GM21526 (cell line): ENCODE measurements around the gene MCM8.

Experiments used
- ATAC-seq: cut with Tn5 transposase; IDR thresholded peaks from one replicate; pipeline ENCODE4 v1.9.1; 2021; ENCODE audit warnings: moderate library complexity; ENCODE audit not compliant: unreplicated experiment, low FRiP score

Gene MCM8

DNA sequence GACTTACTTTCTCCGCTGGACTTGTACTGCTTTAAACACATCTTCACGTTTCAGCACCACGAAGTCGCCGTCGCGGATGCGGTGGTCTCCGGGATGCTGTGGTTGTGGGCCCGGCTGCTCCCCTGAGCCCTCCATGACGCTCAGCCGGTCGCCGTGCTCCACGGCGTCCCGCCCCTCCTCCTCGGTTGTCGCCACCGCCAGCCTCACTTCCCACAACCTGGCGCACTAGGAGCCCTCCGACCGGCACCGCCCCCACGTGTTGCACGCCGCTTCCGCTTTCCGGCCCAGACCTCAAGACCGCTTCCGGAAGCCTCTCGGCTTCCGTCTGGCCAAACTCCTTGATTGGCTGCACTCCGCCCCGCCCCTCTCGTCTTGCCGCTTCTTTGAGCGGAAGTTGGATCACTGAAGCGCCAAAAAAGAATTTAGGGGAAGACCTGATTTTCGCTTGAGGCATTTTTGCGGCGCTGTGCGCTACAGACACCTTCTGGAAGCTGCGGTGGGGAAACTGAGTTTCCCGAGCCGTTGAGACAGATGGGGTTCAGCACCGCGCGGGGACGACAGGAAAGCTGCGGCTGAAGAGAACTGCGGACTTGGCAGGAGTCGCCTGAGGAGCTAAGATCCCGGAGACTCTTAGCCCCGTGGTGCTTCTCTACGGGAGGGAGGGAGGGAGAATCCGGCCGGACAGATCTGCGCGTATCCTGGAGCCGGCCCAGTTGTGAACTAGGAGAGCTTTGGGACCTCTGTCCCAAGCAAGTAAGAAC lies at the start of gene MCM8, which contains the start of gene TRMT6:
MCM8 (plus strand) TSS at position 382 of the 761 bp plus-strand sequence. CDS start 1,364 bp downstream, outside the sequence.
TRMT6 (minus strand) TSS at position 263 of the 761 bp plus-strand sequence; CDS start at position 135, 128 bp downstream.
- ATAC-seq: peak; percentile 98

DNA sequence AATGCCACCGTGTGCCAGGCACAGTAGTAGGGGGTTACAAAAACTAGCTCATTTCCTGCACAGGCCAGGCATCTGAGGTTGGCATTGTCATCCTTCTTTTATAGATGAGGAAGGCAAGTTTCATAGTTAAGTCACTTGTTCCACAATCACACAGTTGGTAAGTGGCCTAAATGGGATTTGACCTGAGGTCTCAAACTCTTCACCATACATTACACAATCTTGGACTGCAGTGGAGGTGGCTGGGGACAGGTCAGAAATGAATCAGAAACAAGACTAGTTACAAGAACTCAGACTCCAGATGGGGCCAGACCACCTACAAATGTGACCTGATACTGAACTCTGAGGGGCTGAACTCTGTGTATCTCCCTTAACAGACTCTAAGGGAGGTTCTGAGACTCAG lies 49.5 kb upstream of the MCM8 start:
- no peak for ATAC-seq

- ATAC-seq: no peak
Observed at GRCh38 chr20:5908981-5909380, 41.5 kb upstream of the MCM8 start.

DNA sequence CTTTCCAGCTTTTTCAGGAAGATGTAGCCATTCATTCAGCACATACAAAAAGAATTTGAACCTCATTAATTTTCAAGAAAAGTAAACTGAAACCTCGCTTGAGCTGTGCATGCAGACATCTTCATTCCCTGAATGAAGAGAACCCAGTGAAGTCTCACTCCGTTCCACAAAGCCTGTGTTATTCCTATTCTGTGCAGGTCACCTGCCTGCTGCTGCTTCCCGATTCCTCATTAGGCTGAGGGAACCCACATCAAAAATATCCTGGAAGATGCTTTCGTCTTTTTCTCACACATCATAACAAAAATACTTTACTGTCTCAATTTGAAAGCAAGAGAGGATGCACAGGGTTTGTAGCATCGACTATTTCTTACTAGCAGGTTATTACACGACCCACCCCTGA lies 40.3 kb upstream of the MCM8 start:
- ATAC-seq: no peak

GRCh38 chr20:5913166-5913565 lies 37.3 kb upstream of the MCM8 start:
- no peak for ATAC-seq

- no peak for ATAC-seq
Observed at GRCh38 chr20:5914859-5915258, 35.6 kb upstream of the MCM8 start.

DNA sequence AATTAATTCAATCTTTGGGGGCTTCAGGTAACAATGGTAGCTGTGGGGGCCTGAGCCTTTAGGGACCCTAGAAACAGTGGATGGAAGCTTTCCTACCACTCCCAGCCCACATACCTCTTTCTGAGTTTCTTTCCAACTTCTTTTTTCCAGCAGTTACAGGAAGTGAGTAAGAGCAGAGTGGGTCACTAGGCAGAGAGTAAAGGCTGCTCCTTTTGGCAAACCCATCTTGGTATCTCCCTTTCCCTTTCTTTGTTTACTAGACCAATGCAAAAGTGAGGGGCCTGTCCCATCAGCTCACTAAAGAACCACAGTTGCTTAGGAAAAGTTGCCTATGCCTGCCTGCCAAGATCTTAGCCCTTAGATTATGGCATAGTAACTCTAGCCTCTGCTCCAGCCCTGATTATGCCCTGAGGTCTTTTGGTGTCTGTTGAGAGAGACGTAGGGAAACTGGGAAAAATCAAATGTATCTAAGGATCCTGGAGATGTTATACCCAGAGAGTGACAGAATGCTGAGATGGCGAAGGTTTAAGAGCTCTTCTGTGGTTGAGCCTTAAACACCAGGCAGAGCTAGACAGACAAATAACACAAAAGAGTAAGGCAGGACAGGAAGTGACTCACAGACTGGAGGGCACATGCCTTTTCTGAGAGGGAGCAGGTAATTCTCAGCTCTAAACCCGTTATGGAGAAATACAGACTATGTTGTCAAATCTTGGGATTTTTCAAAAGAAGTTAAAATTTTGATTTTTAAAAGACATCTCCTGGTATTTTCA lies 31.4 kb upstream of the MCM8 start:
- no peak for ATAC-seq

DNA sequence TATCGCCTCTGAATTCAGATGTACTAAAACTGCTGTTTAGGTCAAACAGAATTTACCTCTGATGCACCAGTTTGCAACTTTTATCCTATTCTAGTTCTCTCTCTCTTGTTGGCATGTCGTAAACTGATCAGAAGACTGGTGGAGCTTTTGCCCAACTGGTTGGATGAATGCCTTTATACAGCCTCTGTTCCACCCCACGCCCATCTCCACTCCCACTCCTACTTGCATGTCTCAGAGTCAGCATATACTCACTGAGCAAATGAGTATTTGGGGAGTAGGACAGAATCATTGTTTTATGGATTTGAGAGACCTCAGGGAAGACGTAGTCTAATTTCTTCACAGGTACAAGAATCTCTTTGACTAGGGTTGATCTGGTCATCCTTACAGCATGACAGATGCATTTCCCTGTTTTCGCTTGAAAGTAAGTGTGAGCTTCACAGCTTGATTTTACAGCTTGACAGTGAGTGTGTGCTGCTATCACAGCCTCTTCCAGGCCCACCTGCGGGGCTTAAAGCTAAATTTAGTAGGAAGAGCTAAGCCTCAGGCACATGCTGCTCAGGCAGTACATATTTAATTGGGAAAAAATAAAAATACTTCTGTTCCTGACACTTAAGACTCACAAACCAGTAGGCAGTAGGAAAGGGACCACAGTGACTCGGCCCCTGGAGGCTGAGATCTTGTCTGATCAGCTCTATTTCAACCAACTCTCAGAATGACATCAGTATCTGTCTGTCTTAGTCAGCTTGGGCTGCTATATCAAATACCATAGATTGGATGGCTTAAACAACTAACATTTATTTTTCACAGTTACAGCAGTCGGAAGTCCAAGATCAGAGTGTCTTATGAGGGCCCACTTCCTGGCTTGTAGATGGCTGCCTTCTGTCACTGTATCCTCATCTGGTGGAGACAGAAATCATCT lies 30.6 kb upstream of the MCM8 start:
- no peak for ATAC-seq

DNA sequence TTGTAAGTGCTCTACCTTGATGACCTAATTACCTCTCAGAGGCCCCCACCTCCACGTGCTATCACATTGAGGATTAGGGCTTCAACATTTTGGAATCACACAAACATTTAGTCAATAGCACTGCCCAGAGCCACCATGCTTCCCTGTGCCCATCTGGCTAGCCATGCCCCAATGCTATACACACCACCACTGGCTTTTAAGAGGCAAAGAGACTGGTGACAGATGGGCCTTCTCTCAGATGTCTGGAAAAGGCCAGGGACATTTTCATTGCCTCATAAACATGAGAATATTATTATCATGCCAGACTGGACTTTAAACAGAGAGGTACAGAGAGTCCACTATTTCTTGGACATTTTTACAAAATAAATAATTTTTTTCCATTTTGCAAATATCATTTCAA lies 29.9 kb upstream of the MCM8 start:
- ATAC-seq: no peak

- no peak for ATAC-seq
Observed at GRCh38 chr20:5923493-5923892, 27.0 kb upstream of the MCM8 start.

- ATAC-seq: no peak
Observed at GRCh38 chr20:5925551-5925950, 24.9 kb upstream of the MCM8 start.

DNA sequence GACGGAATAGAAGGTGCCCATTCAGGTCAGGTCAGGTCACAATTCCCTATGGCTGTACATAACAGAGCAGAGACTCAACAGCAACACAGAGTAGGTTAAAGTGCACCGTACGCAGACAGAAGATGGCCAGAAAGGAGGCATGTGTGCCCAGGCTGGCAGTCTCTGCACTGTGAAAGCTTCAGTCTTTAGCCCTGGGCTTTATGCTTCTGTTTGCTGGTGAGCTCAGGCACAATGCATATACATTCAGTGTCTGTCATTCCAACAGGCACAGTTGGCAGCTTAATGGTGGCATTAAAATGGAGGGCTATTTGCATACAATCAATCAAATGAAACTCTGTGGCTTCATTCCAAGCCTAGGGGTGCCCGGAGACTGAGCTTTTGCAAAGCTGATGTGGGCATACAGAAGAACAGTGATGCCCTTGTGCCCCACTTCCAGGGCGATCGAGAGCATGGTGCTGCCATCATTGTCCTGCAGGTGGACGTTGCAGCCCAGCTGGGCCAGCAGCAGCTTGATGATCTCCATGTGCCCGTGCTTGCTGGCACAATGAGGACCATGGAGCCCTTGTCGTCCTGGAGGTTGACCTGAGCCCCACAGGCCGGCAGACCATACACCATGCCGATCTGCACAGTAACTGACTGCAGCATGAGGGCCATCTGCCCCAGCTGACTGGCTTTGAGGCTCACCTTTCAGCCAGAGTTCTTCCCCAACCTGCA lies 22.5 kb upstream of the MCM8 start:
- ATAC-seq: no peak

- no peak for ATAC-seq
Observed at GRCh38 chr20:5928836-5929715, 21.4 kb upstream of the MCM8 start.

DNA sequence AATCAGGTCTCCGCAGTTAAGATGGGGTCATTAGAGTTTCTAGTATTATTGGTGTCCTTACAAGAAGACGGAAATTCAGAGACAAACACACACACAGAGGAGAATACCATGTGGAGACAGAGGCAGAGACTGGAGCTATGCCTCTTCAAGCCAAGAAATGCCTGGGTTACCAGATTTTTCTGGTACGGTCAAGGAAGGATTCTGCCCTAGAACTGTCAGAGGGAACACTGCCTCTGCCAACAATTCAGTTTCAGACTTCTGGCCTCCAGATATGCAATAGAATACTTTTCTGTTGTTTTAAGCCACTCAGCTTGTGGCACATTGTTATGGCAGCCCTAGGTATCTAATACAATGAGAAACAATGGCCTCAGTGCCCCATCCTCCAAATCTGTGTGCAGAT lies 19.0 kb upstream of the MCM8 start:
- ATAC-seq: no peak

GRCh38 chr20:5932796-5933195 lies 17.7 kb upstream of the MCM8 start:
- ATAC-seq: no peak

GRCh38 chr20:5933802-5934436 lies 16.5 kb upstream of the MCM8 start:
- no peak for ATAC-seq

- no peak for ATAC-seq
Observed at GRCh38 chr20:5935384-5935783, 15.1 kb upstream of the MCM8 start.

DNA sequence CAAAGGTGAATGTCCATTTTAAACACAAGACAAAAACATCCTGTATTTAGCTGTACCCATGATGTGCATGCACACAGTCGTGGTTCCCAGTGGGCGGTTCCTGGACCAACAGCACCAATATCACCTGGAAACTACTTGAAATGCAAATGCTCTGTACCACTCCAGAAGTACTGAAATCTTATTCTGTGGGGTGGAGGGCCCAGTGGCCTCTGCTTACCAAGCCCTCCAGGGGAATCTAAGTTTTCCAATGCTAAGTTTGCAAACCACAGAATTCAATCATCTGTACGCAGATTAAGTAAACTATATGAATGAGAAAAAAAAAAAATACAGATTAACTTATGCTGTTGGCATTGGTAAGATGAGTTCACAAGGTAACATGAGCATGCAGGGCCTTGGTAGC lies 14.2 kb upstream of the MCM8 start:
- ATAC-seq: no peak
